Nucleus accumbens (tissue), 56 donors: ENCODE measurements around the gene WDR87.
A peak's percentile ranks its signal among the peaks of the same experiment; 100 is the strongest.
"Not testable (repeated sequence)": the region's sequence is repeated elsewhere in the genome, so short reads cannot be mapped to it uniquely, and the experiment has no call there.

ENCODE experiments used
- DNase-seq, 56 donors: peaks; one replicate each; lab custom pipeline; 2025; lab: John Stamatoyannopoulos, UW

Gene WDR87

GRCh38 chr19:37931881-37932655 lies 25.7 kb upstream of the WDR87 start:
- peak in 44 of 56 donors; percentile 2 to 72 (median 26) for DNase-seq

- no peak for DNase-seq
These were observed 24.0 kb upstream of the WDR87 start for GRCh38 chr19:37930416-37930815.

GRCh38 chr19:37929355-37929923 lies 23.0 kb upstream of the WDR87 start:
- no peak for DNase-seq

- no peak for DNase-seq
These were observed 22.3 kb upstream of the WDR87 start for GRCh38 chr19:37928527-37929286.

GRCh38 chr19:37926711-37927110 lies 20.3 kb upstream of the WDR87 start:
- DNase-seq: no peak

GRCh38 chr19:37926255-37926654 lies 19.9 kb upstream of the WDR87 start:
- no peak for DNase-seq

GRCh38 chr19:37925212-37925611 lies 18.8 kb upstream of the WDR87 start:
- no peak for DNase-seq

GRCh38 chr19:37924573-37924972 lies 18.2 kb upstream of the WDR87 start:
- DNase-seq: not testable (repeated sequence)

GRCh38 chr19:37920591-37921450 lies 14.4 kb upstream of the WDR87 start:
- DNase-seq: peak in 5 of 56 donors; percentile 1 to 10 (median 4)

- DNase-seq: no peak
These were observed 8.5 kb upstream of the WDR87 start for GRCh38 chr19:37914908-37915307.

GRCh38 chr19:37909661-37910199 lies 3.3 kb upstream of the WDR87 start:
- DNase-seq: no peak

GRCh38 chr19:37907735-37908455 lies 1.5 kb upstream of the WDR87 start:
- no peak for DNase-seq

GRCh38 chr19:37906869-37907734 lies 708 bp upstream of the WDR87 start, which contains the start of gene SIPA1L3:
Gene SIPA1L3, plus strand, starts transcription at chr19:37907208. Its CDS starts 174,358 bp downstream, at chr19:38081566.
- peak; percentile 73 to 97 (median 92) for DNase-seq

- DNase-seq: no peak
These were observed 3.3 kb downstream of the WDR87 start for GRCh38 chr19:37903096-37903495.

GRCh38 chr19:37902668-37903067 lies 3.7 kb downstream of the WDR87 start:
- DNase-seq: peak in 54 of 56 donors; percentile 11 to 87 (median 51)

- DNase-seq: no peak
These were observed 6.4 kb downstream of the WDR87 start for GRCh38 chr19:37899966-37900365.

- no peak for DNase-seq
These were observed 6.9 kb downstream of the WDR87 start for GRCh38 chr19:37899453-37899852.

- DNase-seq: no peak
These were observed 10.2 kb downstream of the WDR87 start for GRCh38 chr19:37896180-37896579.
